Measurements from ENCODE around the gene NUDT3. TPM values are rescaled to one million over a fixed set of nuclear protein-coding genes. Genes with fewer than 3 reads are reported as not detected.

The NUDT3 gene
- total and polyA plus RNA-seq, 9 of the 15 experiments (the other 6 are each of a cell fraction or from before 2014, with no cell fraction given): 5.4 to 81.2 (median 56.4) TPM

GRCh38 chr6:34391786-34392496 lies 528 bp downstream of the NUDT3 start:
- Histone ChIP-seq H3K27ac (ENCODE audit: extremely low read depth, low read depth, low read length) (peak overlapping the region; percentile 96), H3K9ac (ENCODE audit: insufficient read depth in 1 of 2, low read depth in 2 of 2, low read length in 2 of 2) (peak overlapping the region; percentile 85 to 96), H3K27me3 (ENCODE audit: control insufficient read depth in 2 of 2, insufficient read depth in 2 of 2, low read length in 2 of 2) (no peaks in the 10 kb centered on the region), H3K4me2 (ENCODE audit: insufficient read depth, low read length) (peak overlapping the region; percentile 91), H2AFZ (ENCODE audit: low read depth, low read length) (peak overlapping the region; percentile 69), H3K9me1 (ENCODE audit: control insufficient read depth, insufficient read depth, low read length) (no peaks in the 10 kb centered on the region), H3K4me3 (peak overlapping the region; percentile 91), H3K9me3 (replicated peaks; ENCODE audit: control insufficient read depth, insufficient read depth, low read depth, low read length) (no peaks in the 10 kb centered on the region; the same call in 1 of the 2 replicates), H4K20me1 (replicated peaks; ENCODE audit: control insufficient read depth, insufficient read depth, low read length) (no peaks in the 10 kb centered on the region; the same call in 1 of the 2 replicates), H3K36me3 (ENCODE audit: control insufficient read depth, insufficient read depth, low read length) (peaks cover 9% of the 10 kb centered on the region; the same call in 1 of the 3 replicates), H3K4me1 (replicated peaks in 1 of 2; ENCODE audit: control insufficient read depth in 2 of 2, insufficient read depth in 2 of 2, low read length in 2 of 2) (peaks cover 18 to 19% of the 10 kb centered on the region in 2 experiments; a peak in 4 of 5 replicates), H3K79me2 (ENCODE audit: control insufficient read depth, insufficient read depth, low read length) (peaks cover 61% of the 10 kb centered on the region)
- FAIRE-seq: no peak
- in situ Hi-C loops (cut with MboI) (no loop called here), intact Hi-C loops (cut with micrococcal nuclease) (loop anchor here (2.0 to 10.0 kb wide), 3 partner anchors 67 to 143 kb away; partner anchors contain the start of gene SMIM29)
- ChIA-PET POLR2A (interaction anchor here (0.9 to 2.2 kb wide), 6 partner anchors 13 to 71 kb away, joined by 3 to 9 read pairs (median 3); no protein-coding TSS in a partner anchor), CTCF (ENCODE audit: low intra/inter-chr PET ratio) (interaction anchor here (0.6 to 3.1 kb wide), 3 partner anchors 24 to 196 kb away, joined by 5 to 15 read pairs (median 6); partner anchors contain the start of gene SMIM29)
- BruUV-seq (replicated peaks): no TSS peak
- DNase-seq (ENCODE audit: extremely low read depth in 1 of 4, low spot score in 3 of 4): peak; percentile 83 to 92 (median 88)
- peak; percentile 70 for ATAC-seq
- WGBS (ENCODE audit: insufficient coverage, low coverage, missing lambda C conversion rate): under 1% methylated on average over 73 of the region's 78 CpGs
- TF ChIP-seq, protein P1, sequence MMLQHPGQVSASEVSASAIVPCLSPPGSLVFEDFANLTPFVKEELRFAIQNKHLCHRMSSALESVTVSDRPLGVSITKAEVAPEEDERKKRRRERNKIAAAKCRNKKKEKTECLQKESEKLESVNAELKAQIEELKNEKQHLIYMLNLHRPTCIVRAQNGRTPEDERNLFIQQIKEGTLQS (IDR thresholded peaks at IDR 0.05): no peak
- TF ChIP-seq, protein P1 (CRISPR knock-in tag; conservative IDR thresholded peaks at IDR 0.05): 0 out of 2 replicates have a peak, but pooled peaks have one; percentile 32
- TF ChIP-seq MXI1 (IDR thresholded peaks at IDR 0.05; ENCODE audit: low read depth, low read length) (peak; percentile 54; the same call in 1 of the 2 replicates), USF1 (CRISPR knock-in tag; IDR thresholded peaks at IDR 0.05) (peak; percentile 38), ZNF232 (CRISPR knock-in tag; IDR thresholded peaks at IDR 0.05) (peak; percentile 45; the same call in 1 of the 2 replicates), TEAD4 (IDR thresholded peaks at IDR 0.05; ENCODE audit: low read length) (no peak), TEAD4 (CRISPR knock-in tag; IDR thresholded peaks at IDR 0.05; ENCODE audit: borderline replicate concordance) (peak; percentile 82; the same call in 1 of the 2 replicates), ZNF274 (IDR thresholded peaks at IDR 0.05; ENCODE audit: borderline replicate concordance, low read depth, low read length) (no peak), TCF7 (IDR thresholded peaks at IDR 0.05; ENCODE audit: borderline replicate concordance) (peak; percentile 77; the same call in 1 of the 2 replicates), SUPT5H (IDR thresholded peaks at IDR 0.05) (peak; percentile 64), SRF (CRISPR knock-in tag; IDR thresholded peaks at IDR 0.05) (peak in 1 of 2 experiments; percentile 36; a peak in 1 of 4 replicates), GABPA (tag; conservative IDR thresholded peaks at IDR 0.05; ENCODE audit: low read depth) (peak; percentile 31; the same call in 1 of the 2 replicates)
- TF ChIP-seq, protein P2, sequence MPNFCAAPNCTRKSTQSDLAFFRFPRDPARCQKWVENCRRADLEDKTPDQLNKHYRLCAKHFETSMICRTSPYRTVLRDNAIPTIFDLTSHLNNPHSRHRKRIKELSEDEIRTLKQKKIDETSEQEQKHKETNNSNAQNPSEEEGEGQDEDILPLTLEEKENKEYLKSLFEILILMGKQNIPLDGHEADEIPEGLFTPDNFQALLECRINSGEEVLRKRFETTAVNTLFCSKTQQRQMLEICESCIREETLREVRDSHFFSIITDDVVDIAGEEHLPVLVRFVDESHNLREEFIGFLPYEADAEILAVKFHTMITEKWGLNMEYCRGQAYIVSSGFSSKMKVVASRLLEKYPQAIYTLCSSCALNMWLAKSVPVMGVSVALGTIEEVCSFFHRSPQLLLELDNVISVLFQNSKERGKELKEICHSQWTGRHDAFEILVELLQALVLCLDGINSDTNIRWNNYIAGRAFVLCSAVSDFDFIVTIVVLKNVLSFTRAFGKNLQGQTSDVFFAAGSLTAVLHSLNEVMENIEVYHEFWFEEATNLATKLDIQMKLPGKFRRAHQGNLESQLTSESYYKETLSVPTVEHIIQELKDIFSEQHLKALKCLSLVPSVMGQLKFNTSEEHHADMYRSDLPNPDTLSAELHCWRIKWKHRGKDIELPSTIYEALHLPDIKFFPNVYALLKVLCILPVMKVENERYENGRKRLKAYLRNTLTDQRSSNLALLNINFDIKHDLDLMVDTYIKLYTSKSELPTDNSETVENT (CRISPR knock-in tag; IDR thresholded peaks at IDR 0.05): peak; percentile 41; the same call in 1 of the 2 replicates
- TF ChIP-seq, protein P3, sequence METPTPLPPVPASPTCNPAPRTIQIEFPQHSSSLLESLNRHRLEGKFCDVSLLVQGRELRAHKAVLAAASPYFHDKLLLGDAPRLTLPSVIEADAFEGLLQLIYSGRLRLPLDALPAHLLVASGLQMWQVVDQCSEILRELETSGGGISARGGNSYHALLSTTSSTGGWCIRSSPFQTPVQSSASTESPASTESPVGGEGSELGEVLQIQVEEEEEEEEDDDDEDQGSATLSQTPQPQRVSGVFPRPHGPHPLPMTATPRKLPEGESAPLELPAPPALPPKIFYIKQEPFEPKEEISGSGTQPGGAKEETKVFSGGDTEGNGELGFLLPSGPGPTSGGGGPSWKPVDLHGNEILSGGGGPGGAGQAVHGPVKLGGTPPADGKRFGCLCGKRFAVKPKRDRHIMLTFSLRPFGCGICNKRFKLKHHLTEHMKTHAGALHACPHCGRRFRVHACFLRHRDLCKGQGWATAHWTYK (CRISPR knock-in tag; IDR thresholded peaks at IDR 0.05): 0 out of 2 replicates have a peak, but pooled peaks have one; percentile 62
